ENCODE data around the gene LDB2.

DNA sequence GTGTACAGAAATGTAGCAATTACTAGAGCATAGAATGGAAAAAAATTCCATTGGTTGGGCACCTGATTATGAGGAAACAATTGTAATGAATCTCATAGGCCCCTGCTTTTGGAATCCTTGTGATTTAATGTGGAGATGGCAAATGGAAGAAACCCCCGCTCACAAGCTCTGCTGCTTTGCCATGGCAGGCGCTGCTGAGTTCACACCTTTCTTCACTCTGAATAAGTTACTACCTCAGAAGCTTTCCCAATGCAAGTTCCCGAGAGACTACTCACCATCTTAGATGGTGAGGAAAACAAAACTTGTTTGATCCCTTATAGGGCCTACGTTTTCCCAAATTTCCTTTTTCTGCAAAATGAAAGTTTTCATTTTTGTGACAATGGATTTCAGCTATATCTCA lies 405.6 kb downstream of the LDB2 start:
- TF ChIP-seq CTCF (conservative IDR thresholded peaks at IDR 0.05; ENCODE audit: low read length) (no peak), EZH2phosphoT487 (IDR thresholded peaks at IDR 0.05; ENCODE audit: borderline replicate concordance) (no peak)

All from Loucy (cell line).